Cerebellar nuclear complex (tissue), 1 donor: ENCODE data around the gene SLC39A11.

ENCODE experiments used
- DNase-seq, 2 experiments: peaks; one replicate each; lab custom pipeline; 2025; lab: John Stamatoyannopoulos, UW

The SLC39A11 gene

DNA sequence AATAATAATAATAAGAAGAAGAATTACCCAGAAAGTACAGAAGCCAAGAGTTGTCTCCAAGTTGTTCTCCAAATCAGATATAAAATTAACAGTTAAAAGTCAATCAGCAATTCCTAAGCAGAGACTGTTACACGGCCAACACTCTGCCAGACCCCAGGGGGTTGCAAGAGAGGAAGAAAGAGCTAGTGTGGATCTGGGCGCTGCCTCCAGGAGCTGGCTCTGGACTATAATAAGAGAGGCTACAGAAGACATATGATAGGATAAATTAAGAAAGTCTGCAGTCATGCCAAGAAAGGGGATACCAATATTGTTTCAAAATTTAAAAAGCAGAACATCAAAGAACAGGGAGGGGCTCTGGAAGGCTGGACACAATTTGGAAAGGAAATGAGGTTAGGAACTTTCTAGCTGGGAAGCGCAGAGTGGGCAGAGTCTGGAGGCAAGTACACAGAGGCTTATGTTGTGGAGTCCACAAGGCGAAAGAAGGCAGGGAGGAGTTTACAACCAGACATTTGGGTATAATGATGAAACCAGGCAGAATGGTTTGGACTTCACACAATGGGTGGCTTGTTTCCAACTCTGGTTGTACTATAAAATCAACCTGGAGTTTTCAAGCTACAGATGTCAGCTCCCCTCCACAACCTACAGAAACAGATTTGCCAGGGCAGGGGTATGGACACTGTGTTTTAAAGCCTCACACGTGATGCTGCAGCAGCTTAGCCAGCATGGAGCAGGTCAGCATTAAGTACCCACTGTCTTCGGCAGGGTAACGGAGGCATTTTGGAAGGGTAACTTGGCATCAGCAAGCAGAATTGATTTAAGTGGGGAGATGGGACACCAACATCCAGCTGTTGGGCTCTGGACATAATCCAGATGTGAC is 49.4 kb downstream of the SLC39A11 start:
- DNase-seq: no peak

DNA sequence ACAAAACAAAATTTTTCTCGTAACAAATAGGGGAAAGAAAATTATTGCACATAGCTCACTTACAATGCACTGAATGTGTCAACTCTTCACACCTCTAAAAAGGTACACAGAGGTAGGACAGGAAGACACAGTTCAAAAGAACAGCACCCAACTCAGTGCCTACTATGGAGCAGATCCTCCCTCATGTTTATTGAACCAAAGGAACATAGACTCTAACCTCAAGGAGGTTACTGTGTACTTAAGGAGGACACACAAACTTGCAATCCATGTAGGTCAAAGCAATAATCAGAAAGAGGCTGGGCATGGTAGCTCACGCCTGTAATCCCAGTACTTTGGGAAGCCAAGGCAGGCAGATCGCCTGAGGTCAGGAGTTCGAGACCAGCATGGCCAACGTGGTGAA is 50.3 kb downstream of the SLC39A11 start:
- DNase-seq: no peak

DNA sequence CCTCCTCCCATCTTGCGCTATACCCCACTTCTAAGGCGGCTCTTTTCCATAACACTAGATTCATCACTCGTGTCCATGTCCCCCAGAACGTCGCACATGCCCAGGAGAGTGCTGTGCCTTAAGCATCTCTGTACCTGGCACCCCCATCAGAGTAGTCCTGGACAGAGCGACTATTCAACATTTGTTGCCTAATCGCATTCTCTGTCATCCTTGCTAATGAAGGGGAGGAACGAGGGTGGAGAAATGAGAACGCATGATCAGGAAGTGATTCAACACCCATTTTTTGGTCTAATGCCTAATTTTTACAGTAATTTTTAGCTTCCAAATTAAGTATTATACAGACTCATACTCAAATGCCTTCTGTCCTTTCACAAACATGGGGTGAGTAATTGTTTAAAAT is 53.2 kb downstream of the SLC39A11 start:
- no peak for DNase-seq

DNA sequence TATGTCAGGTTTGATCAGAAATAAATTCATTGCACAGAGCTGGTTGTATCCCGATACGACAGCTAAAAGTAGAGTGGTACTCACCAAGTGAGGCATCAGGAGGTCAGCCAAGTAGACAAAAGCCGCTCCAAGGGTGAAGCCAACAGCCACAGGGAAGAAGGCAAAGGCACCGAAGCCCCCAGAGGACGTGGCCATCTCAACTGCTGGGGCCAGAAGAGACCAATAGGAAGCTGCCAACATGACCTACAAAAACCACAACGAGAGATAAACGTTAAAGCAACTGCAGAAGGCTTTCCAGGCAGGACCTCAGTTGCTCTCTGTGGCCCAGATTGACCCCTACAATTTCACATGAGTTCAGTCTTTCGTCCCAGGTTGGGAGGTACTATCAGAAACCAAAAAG is 61.0 kb downstream of the SLC39A11 start:
- DNase-seq: no peak

DNA sequence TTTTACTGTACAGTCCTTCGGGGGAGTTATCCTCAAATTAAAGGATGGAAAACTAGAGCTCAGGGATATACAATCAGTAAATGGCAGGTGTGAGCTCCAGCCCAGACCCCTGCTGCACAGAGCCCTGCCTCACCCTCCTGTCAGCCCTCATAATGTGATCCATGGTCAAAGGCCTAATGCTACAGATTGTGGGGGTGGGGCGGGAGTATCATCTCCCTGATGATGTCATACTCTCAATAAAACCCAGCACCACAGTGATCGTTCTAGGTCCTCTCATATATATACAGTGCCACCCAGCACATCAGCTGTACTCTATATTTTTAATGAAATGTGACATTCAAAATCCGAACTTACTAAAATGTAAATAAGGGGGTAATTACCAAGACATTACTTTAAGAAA is 61.5 kb downstream of the SLC39A11 start:
- DNase-seq: no peak

DNA sequence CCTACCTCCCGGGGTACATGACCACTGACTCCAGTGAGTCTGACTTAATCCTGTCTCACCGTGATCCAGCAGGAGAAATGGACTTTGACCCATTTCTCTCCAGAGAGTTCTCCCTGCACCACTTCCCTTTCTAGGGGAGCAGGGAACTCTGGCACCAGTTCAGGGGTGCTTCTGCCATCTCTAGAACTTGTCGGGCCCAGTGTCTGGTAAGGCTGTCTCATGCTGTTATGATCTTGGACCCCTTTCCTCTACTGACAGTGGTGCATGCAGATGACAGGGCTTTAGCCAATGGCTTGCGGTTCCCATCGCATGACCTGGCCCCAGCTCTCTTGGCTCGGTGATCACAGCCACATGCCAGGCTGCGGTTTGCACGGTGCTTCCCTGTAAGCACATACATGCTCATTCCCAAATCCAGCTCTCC is 62.0 kb downstream of the SLC39A11 start:
- no peak for DNase-seq

DNA sequence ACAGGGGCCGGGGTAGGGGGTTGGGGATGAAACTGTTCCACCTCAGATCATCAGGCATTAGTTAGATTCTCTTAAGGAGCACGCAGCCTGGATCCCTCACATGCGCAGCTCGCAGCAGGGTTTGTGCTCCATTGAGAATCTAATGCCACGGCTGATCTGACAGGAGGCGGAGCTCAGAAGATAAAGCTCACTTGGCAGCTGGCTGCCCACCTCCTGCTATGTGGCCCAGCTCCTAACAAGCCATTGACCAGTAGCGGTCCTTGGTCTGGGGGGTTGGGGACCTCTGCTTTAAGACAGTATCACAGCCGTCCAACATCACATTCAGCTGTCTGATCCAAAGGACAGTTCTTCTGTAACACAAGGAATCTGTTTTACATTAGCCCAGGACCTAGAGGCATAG is 62.5 kb downstream of the SLC39A11 start:
- DNase-seq: no peak

DNA sequence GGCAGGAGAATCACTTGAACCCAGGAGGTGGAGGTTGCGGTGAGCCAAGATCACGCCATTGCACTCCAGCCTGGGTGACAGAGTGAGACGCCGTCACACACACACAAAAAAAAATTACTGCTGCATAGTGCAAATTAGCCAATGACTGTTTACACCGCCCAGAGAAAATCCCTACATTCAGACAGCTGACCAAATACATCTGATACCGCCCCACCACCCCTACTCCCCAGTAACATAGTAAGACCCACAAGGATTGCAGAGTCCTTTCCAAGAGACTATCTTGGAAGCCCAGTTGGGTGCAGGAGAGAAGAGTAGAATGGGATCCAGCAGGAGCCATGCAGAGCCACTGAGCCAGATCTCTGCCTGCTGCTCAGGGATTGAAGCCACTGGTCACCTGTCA is 63.5 kb downstream of the SLC39A11 start:
- DNase-seq: no peak

DNA sequence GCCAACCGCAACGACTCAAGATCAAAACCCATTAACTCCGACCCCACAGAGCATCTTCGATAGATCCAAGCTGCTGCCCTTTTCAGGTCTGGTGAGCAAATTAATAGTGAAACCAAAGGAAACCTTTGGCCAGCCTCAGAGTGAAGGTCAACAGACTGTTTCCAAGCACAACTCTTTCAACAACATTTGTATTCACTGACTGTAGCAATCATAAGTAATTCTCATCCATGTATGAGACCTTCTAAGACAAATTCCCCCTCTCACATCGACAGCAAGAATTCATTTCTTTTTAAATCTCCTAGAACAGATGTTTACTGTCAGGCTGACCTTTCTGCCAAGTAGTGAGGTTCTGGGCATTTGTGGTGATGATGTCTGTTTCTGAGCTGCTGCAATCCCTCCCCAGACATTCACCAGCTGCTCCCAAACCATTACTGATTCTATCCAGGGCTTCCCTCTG is 64.2 kb downstream of the SLC39A11 start:
- DNase-seq: no peak

DNA sequence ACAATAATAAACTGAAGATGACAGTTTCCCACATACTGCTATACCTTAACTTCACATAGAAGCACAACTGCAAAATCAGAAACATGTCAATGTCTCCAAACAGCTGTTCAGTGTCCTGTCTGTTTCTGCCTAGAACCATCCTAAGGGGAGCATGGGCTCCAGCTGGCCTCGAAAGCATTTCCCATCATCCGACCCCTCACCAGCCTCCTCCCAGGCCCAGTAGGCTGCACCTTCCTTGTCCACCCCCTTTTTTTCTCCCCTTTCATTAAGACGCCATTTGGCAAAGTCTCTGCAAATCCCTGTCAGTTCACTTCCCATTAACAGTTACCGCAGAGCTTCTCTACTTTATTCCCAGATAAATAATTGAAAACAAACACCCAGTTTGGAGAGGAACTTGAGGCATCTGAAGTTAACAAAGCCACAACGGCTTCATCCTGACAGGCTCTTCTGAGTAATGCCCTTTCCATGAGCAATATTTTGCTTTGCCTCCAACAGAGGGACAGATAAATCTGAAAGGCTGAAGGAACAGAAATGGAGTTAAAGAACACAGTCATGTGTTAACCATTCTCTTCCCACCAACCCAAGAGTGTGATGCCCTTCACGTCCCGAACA is 65.3 kb downstream of the SLC39A11 start:
- no peak for DNase-seq

DNA sequence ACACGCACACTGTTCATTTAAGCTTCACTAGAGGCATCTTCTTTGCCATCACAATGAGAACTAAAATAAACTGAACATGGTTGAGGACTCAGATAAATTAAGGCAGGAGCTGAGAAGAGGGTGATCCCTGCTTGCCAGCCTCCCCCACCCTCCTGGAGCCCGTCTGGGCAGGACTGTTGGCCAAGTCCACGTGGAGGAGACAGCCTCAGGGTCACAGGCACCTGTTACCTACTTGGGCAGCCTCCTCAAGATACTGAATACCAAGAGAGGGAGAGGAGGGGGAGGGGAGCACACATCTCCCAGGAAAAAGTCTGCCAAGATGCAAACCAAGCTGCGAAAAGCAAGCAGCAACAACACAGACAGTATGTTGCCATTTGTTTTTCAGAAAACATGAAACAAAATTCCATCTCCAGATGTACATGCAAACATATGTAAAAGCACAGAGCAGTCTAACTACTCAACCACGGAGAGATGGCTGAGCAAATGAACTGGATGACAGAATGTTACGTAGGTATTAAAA is 67.4 kb downstream of the SLC39A11 start:
- no peak for DNase-seq

DNA sequence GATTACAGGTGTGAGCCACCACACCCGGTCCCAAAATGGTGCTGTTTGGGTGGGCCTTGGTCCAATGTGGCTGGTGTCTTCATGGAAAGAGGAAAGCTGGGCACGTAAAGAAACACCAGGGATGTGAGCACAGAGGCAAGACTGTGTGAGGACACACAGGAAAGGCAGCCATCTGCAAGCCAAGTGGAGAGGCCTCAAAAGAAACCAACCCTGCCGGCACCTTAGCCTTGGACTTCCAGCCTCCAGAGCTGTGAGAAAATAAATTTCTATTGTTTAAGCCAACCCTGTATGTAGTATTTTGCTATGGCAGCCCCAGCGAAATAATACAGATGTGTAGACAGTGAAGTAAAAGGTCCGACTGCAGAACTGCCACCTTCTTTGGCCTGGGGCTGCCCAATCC is 68.7 kb downstream of the SLC39A11 start:
- no peak for DNase-seq

DNA sequence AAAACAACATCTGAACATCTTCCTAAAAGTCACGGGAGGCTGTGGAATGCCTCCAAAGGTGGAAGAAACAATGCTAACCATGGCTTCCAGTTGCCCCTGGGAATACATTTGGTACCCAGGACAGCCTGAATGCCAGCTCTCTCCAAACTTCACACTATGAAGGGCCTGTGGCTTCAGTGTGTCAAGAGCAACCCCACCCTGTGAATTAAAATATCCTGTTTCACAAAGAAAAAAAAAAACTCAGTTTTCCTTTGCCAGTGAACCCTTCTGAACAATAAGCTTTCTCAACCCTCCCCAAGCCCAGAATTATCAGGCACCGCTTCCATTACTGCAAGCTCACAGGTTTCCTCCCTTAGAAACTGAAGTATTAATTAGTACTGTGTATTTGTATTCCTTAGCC is 69.8 kb downstream of the SLC39A11 start:
- DNase-seq: no peak

DNA sequence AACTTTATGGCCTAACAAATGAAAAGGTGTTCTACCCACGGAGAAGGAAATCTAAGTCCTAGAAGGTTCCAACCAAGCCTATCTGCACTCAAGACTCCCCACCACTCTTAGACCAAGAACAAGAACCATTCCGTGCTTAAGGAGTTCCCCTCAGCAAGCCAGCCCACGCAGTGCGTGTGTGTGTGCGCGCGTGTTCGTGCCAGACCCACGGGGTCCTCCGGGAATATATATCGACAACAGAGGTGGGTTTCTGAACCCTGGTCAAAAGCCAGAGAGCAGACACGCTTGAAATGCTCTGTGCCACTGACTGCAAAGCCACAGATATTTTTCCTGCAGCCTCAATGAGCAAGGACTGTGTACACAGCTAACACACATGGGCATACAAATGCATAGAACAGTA is 70.7 kb downstream of the SLC39A11 start:
- no peak for DNase-seq

DNA sequence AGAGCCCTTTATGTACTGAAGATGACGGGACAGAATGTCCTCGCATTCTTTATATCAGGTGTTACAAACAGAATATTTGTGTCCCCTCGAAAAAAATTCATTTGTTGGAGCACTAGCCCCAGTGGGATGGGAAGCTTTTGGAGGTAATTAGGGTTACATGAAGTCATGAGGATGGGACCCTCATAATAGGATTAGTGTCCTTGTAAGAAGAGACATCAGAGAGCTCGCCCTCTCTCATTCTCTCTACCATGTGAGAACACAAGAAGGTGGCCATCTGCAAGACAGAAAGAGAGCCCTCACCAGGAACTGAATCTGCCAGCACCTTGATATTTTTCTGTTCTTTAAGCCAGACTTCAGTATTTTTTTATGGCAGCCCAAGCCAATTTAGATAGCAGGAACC is 72.4 kb downstream of the SLC39A11 start:
- DNase-seq: no peak

DNA sequence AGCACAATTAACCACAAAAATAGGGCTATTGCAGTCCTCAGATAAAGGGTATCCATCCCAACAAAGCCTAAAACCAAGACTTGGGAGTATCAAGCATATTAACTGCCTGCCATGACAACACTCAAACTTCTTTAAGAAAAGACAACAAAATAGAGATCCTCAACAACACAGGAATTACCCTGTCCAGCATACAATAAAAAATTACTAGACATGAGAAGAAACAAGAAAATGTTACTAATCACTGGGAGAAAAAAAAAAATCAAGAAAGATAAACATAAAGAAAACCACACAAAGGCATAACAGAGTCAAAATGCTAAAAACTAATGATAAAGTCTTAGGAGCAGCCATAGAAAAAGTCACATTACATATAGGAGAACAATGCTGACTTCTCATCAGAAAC is 73.9 kb downstream of the SLC39A11 start:
- DNase-seq: no peak

DNA sequence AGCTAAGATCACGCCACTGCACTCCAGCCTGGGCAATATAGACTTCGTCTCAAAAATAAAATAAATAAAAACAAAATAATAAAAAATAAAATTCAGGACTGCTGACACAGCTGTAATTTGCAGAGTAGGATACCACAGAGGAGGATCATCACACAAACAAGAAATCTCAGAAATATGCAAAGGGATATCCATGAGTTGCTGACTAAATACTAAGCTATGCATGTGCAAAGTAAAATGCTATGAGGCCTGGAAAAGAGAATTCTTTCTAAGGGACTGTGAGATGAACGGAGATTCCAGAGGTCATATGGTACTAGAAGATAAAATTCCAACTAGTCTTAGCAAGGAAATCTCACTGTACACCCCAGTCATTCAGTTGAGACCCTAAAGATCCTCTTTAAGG is 74.8 kb downstream of the SLC39A11 start:
- no peak for DNase-seq

DNA sequence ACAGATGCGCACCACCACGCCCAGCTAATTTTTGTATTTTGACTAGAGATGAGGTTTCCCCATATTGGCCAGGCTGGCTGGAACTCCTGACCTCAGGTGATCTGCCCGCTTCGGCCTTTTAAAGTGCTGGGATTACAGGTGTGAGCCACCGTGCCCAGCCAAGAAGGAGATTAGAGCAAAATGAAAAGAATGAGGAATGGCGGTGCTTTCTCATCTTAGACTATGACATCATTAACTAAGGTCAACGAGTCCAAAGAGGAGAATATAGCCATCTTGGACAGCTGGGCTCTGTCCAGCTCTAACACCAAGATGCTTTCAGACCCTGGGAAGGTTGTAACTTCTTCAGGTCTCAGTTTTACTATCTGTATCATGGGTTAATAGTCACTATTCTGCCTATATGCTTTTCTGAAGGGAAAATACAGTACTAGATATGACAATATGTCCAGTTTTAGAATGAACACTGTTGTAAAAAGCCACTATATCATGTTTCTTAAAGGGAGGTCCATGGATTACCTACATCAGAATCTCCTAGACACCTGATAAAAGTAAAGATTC is 76.7 kb downstream of the SLC39A11 start:
- no peak for DNase-seq

DNA sequence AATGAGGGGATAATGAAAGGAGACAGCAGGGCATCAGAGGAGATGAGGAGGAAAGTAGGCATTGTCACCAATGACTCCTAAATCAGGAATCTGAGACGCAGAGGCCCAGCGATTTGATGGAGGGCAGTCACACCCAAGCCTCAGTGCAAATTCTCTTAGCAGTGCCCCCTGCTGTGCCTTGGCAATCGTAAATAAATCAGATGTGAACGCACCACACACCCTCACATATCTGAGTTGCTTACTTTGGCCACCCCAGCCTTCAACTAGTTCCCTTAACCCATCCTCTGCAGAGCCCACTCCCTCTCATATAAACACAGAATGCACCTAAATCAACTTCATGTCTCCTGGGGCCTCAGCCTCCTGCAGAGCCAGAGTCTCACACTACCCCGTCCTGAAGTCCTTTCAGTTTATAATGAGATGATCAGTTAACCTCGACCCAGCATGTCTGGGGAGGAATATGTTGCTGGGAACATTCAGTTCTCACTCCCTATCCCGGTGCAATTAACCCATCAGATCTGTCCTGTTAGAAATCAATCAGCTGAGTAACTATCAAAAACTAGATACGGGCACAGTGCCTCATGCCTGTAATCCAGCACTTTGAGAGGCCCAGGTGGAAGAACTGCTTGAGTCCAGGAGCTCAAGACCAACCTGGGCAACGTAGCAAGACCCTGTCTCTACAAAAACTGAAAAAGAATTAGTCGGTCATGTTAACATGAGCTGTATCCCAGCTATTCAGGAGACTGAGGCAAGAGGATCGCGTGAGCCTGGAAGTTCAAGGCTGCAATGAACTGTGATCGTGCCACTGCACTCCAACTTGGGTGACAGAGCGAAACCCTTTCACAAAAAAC is 78.4 kb downstream of the SLC39A11 start:
- DNase-seq: no peak

DNA sequence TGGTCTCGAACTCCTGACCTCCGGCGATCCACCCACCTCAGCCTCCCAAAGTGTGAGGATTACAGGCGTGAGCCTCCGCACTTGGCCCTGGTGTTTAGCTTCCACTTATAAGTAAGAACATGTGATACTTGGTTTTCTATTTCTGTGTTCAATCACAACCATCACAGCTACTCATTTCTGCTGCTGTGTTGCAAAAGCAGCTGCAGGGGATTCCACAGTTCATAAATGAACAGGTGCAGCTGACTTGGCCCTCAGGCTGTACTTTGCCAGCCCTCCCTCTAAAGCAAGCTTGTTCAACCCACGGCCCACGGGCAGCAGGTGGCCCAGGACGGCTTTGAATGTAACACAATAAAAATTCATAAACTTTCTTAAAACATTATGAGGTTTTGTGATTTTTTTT is 79.2 kb downstream of the SLC39A11 start:
- DNase-seq: no peak

DNA sequence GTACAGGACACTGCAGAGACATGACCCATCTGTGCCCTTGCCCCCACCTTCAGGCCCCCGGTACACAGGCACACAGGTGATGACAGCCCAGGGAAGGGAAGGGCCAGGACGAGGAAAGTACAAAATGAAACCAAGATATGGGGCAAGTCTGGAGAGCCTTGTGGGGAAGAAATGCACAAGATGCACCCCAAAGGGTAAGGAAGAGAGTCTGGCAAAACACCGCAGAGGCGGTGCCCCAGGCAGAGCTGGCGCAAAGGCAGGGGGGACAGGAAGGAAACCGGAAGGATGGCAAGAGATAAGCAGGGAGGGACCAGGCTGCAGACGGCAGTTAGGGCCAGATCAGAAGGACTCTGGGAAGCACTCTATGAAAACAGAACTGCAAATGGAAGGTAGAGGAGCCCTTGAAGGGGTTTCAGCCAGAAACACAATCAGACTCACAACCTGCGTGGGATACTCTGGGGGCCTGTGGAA is 81.4 kb downstream of the SLC39A11 start:
- DNase-seq: no peak

DNA sequence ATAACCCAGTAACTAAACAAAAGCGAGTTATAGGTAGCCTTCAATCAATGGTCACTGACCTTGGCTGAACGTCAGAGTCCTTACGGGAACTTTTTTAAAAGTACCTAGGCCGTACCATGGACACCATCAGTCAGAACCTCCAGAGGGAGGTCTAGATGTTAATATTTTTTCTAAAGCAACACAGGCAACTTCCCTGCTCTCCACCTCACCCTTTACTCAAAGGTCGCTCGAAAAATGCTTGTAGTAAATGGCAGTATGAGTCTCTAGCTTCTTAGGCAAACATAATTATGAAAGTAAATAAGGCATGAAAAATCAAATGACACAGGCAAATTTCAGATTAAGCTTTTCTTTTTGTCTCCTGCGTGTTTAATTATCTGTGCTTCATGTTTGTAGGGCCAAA is 82.1 kb downstream of the SLC39A11 start:
- DNase-seq: no peak
